GM20431 (cell line): ENCODE measurements around the gene PTPMT1.
"Not testable (repeated sequence)": the region's sequence is repeated elsewhere in the genome, so short reads cannot be mapped to it uniquely, and the experiment has no call there.

Experiments
- in situ Hi-C: fragments of 300-500 bp; cut with MseI, MboI; formaldehyde crosslinking; loops from one replicate; pipeline ENCODE4 v1.15.0; 2020; ENCODE audit warnings: low sequenced_read_pairs; ENCODE audit not compliant: unreplicated experiment

Gene PTPMT1

GRCh38 chr11:47541070-47541469 lies 24.3 kb upstream of the PTPMT1 start:
- in situ Hi-C loops, result no loop called here

DNA sequence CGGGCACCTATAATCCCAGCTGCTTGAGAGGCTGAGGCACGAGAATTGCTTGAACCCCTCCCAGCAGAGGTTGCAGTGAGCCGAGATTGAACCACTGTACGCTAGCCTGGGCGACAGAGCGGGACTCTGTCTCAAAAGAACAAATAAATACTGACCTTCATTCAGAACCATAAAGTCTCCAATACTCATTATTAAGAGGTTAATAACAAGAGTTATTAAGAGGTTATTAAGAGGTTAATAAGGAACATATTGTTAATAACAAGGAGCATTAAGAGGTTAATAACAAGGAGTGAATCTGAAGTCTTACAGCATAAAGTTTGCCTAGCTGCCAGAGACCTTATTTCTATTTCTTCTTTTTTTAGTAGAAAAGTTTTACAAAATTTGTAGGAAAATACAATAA lies 20.1 kb upstream of the PTPMT1 start:
- in situ Hi-C loops, result no loop called here

DNA sequence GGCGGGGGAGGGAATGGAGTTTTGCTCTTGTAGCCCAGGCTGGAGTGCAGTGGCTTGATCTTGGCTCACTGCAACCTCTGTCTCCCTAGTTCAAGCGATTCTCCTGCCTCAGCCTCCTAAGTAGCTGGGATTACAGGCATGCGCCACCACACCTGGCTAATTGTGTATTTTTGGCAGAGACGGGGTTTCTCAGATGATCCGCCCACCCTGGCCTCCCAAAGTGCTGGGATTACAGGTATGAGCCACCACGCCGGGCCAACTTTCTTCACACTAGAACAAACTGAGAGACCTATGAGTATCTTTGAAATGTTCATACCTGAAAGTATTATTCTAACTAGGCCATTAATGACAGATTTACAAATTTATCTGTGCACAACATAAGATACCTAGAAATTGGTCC lies 19.1 kb upstream of the PTPMT1 start:
- in situ Hi-C loops, result not testable (repeated sequence)

- in situ Hi-C loops, result no loop called here
Observed at GRCh38 chr11:47550288-47551047, 14.9 kb upstream of the PTPMT1 start.

GRCh38 chr11:47551086-47551485 lies 14.3 kb upstream of the PTPMT1 start:
- in situ Hi-C loops, result no loop called here

- in situ Hi-C loops, result no loop called here
Observed at GRCh38 chr11:47552056-47552565, 13.3 kb upstream of the PTPMT1 start.

DNA sequence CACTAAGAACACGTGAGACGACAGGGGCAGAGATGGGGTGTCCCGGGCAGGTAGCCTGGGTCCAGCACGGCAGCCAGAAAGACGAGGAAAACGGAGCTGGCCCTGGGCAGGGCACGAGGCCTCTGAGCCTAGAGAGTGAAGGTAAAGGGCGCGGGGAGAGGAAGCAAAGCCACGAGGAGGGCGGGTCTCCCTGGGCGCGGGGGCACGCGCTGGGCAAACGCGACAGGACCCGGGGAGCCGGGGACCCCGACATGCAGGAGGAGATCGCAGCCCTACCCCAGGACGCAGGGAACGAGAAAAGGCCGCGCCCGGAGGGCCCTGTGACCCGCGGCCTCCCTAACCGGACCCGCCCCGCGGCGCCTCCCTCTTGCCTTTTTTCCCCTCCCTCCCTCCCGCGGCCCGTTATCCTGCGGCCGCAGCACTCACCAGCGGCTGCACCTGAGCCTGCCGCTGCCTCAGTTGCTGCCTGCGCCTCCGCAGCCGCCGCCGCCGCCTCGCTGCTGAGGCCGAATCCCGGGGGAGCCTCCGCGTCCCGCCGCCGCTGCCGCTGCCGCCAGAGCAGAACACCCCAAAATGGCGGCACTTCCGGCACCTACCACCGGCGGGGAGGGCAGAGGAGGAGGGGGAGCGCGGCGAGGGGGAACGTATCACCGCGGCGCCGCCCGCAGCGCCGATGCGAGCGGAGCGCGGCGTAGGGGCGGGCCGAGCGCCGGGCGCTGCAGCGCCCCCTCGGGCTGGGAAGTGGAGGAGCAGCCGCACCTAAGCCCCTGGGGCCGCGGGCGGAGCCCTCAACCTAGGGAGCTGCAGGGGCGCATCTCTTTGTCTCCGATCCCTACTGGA lies 12.6 kb upstream of the PTPMT1 start, which contains the start of gene CELF1:
CELF1 (minus strand) TSS at position 567 of the 840 bp plus-strand sequence. CDS start 53,609 bp downstream, outside the sequence.
- in situ Hi-C loops, result no loop called here

GRCh38 chr11:47553406-47553743 lies 12.0 kb upstream of the PTPMT1 start:
- in situ Hi-C loops, result no loop called here

- in situ Hi-C loops, result not testable (repeated sequence)
Observed at GRCh38 chr11:47557004-47557403, 8.4 kb upstream of the PTPMT1 start.

DNA sequence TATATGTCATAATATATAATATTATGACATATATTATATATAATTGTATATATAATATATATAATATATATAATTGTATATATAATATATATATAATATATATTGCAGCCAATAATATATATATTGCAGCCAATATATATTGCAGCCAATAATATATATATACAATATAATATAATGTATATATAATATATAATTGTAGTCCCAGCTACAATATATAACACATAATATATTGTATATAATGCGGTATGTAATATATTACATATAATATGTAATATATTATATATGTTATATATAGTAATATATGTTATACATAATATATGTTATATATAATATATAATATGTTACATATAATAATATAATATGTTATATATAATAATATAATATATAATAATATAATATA lies 6.7 kb upstream of the PTPMT1 start:
- in situ Hi-C loops, result no loop called here

- in situ Hi-C loops, result no loop called here
Observed at GRCh38 chr11:47560426-47560825, 5.0 kb upstream of the PTPMT1 start.

DNA sequence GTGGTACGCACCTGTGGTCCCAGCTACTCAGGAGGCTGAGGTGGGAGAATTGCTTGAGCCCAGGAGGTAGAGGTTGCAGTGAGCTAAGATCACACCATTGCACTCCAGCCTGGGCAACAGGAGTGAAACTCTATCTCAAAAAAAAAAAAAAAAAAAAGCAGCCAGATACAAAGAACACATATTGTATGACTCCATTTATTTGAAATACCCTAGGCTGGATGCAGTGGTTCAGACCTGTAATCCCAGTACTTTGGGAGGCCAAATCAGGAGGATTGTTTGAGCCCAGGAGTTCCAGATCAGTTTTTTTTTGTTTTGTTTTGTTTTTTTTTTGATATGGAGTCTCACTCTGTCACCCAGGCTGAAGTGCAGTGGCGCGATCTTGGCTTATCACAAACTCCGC lies 3.0 kb upstream of the PTPMT1 start:
- in situ Hi-C loops, result not testable (repeated sequence)

DNA sequence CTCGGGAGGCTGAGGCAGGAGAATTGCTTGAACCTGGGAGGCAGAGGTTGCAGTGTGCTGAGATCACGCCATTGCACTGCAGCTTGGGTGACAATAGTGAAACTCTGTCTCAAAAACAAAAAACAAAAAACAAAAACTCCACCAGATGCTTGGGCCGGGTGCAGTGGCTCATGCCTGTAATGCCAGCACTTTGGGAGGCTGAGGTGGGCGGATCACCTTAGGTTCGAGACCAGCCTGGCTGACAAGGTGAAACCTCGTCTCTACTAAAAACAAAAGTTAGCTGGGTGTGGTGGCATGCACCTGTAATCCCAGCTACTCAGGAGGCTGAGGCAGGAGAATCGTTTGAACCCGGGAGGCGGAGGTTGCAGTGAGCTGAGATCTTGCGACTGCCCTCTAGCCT lies 1.0 kb upstream of the PTPMT1 start:
- in situ Hi-C loops, result not testable (repeated sequence)

DNA sequence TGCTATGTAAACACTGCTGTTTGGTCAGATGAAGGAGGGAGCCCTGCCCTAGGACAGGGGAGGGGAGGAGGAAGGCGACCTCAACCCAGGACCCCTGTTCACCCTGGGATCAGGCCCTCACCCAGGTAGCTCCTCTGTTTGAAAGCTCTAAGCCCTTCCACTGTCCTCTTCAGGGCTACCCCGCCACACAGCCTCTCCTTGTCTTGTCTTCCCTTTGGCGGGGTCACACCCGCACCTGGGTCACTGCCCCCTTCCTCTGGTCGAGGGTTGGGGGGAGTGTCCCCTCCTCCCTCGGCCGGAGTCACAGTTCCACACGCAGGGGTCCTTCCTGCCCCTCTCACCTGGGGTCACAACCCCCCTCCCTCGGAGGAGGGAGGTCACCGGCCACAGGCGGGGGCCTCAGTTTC lies 463 bp upstream of the PTPMT1 start:
- in situ Hi-C loops, result no loop called here

GRCh38 chr11:47566149-47566698 lies 825 bp downstream of the PTPMT1 start:
- in situ Hi-C loops, result no loop called here

GRCh38 chr11:47569646-47570045 lies 4.2 kb downstream of the PTPMT1 start:
- in situ Hi-C loops, result no loop called here

- in situ Hi-C loops, result no loop called here
Observed at GRCh38 chr11:47570651-47571356, 5.4 kb downstream of the PTPMT1 start.

DNA sequence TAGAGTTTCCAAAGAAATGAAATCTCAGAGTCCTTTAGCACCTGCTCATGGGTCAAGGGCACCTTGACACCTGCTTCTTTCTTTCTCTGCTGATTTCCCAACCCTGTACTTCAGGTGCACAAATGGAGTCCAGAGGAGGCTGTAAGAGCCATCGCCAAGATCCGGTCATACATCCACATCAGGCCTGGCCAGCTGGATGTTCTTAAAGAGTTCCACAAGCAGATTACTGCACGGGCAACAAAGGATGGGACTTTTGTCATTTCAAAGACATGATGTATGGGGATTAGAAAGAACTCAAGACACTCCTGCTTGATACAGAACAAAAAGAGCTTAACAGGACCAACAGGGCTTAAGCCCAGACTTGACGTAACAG lies 5.9 kb downstream of the PTPMT1 start:
- in situ Hi-C loops, result no loop called here

DNA sequence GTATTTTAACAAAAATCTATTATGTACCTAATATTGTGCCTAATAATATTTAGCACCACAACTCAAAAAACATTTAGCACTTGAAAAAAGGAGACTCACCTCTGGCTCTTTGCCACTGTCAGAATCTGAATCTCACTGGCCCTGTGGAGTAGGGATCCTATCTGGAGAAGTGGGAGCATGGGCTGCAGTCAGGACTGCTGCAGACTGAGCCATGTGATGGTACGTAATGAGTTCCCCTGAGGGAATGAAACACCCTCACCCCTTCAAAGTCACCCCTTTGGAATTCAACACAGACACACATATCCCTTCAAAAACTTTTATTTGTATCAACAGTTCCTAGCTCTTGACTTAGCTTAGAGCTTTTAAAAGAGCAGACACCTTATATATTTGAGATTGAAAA lies 6.5 kb downstream of the PTPMT1 start:
- in situ Hi-C loops, result no loop called here

DNA sequence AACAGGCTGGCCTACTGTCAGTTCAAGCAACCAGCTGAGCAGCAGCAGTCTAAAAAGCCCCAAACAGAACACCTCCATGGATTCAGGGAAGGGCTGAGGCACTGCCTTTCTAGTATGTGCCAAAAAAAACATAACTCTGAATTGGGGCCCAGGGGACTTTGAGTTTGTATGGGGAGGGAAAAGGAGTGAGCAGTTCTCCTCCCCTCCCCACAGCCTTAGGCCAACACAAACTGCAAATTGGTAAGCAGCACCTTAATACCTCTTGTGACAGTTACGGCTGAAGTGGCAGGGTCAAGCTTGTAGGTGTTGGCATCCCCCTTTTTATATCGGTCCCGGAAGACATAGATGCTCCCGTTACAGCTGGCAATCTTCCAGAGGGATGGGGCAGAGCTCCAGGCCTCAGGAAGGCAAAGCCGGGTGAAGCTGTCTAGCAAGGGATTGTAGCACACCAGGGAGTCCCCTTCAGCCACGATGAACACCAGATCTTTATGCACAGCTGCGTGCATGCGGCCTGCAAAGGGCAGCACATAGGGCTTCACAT lies 7.4 kb downstream of the PTPMT1 start:
- in situ Hi-C loops, result no loop called here
